ENCODE results near the gene TBX6.

- TF ChIP-seq CTCF (IDR thresholded peaks at IDR 0.05) (no peak), ZFX (IDR thresholded peaks at IDR 0.05; ENCODE audit: borderline replicate concordance) (no peak)
Measured at GRCh38 chr16:30136971-30137605, 45.4 kb upstream of the TBX6 start.

Data from 22Rv1 (cell line).